ENCODE measurements around the gene ANTXR1. TPM values are rescaled to one million over a fixed set of nuclear protein-coding genes. Genes with fewer than 3 reads are reported as not detected.

Gene ANTXR1
- total and polyA plus RNA-seq, 2 experiments from 2014 or later, result 128 to 191 TPM

DNA sequence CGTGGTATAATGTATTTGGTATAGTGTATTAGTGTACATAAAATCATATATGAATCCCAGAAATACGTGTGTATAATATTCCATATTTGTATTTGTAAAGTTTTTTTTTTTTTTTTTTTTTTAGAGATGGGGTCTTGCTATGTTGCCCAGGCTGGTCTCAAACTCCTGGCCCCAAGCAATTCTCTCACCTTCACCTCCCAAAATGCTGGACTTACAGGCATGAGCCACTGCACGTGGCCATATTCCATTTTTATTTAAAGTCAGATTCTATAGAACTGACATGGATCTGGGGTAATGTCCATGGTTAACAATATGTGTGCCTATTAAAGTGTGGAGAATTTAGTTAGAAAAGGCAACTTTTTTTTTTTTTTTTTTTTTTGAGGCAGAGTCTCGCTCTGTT is 71.5 kb downstream of the ANTXR1 start:
- WGBS, 2 experiments (ENCODE audit: low coverage in 1 of 2, low lambda C conversion rate in 2 of 2, missing lambda C conversion rate in 2 of 2), result 94 to 96% methylated on average over 4 of the region's 4 CpGs
- no peak overlapping the region for H2AFZ ChIP-seq
- peaks cover 89% of the 10 kb centered on the region for H3F3A ChIP-seq (ENCODE audit: insufficient read depth)
- TF ChIP-seq EZH2 (IDR thresholded peaks at IDR 0.05; ENCODE audit: insufficient read depth, poor library complexity, severe bottlenecking), result no peak
- TF ChIP-seq EZH2phosphoT487 (IDR thresholded peaks at IDR 0.05; ENCODE audit: insufficient read depth, low read depth), result no peak
- no peaks in the 10 kb centered on the region for H3K9me2 ChIP-seq (ENCODE audit: insufficient read depth)
- no peaks in the 10 kb centered on the region for H4K20me1 ChIP-seq (ENCODE audit: insufficient read depth)
- H3K4me3 ChIP-seq, result no peak overlapping the region
- no peak overlapping the region for H3K4me2 ChIP-seq (ENCODE audit: unreplicated experiment)
- peaks cover 54% of the 10 kb centered on the region for H3K4me1 ChIP-seq (ENCODE audit: insufficient read depth)
- peaks cover 36% of the 10 kb centered on the region for H3K36me3 ChIP-seq (ENCODE audit: low read depth)
- no peaks in the 10 kb centered on the region for H3K79me2 ChIP-seq (ENCODE audit: insufficient read depth)
- no peaks in the 10 kb centered on the region for H3K9me3 ChIP-seq (ENCODE audit: low read depth)
- in situ Hi-C loops (cut with MboI), result no loop called here
- no peaks in the 10 kb centered on the region for H3K27me3 ChIP-seq (replicated peaks; ENCODE audit: insufficient read depth)
- DNase-seq, result no peak
- no peak overlapping the region for H3K9ac ChIP-seq
- H3K27ac ChIP-seq, result no peak overlapping the region

DNA sequence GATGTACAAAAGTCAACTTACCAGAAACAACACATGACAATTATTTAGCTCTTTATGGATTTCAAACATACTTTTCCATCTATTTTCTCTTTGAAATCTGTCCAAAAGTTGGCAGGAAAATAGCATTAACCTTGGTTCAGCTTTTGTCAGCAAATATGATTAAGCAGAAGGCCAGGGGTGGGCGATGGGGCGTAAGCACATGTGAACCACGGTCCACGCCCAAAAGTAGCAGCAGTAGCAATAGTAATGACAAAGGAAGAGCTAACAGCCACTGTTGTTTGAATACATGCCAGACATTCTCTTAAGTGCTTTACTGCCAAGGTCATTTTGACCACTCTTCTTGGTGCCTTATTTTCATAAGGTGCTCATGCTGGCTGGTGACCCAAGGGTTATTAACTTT is 73.5 kb downstream of the ANTXR1 start:
- Histone ChIP-seq H4K20me1 (ENCODE audit: insufficient read depth) (no peaks in the 10 kb centered on the region), H3K79me2 (ENCODE audit: insufficient read depth) (no peaks in the 10 kb centered on the region), H3K27ac (peak overlapping the region; percentile 4; the same call in 1 of the 2 replicates), H3K4me1 (ENCODE audit: insufficient read depth) (peaks cover 59% of the 10 kb centered on the region), H3F3A (ENCODE audit: insufficient read depth) (peaks cover 76% of the 10 kb centered on the region), H3K4me3 (no peak overlapping the region), H3K27me3 (replicated peaks; ENCODE audit: insufficient read depth) (no peaks in the 10 kb centered on the region), H3K9ac (no peak overlapping the region), H3K9me3 (ENCODE audit: low read depth) (no peaks in the 10 kb centered on the region), H3K9me2 (ENCODE audit: insufficient read depth) (no peaks in the 10 kb centered on the region), H3K4me2 (ENCODE audit: unreplicated experiment) (peak overlapping the region; percentile 11), H3K36me3 (ENCODE audit: low read depth) (peaks cover 21% of the 10 kb centered on the region), H2AFZ (no peak overlapping the region)
- in situ Hi-C loops (cut with MboI), result no loop called here
- WGBS, 2 experiments (ENCODE audit: low coverage in 1 of 2, low lambda C conversion rate in 2 of 2, missing lambda C conversion rate in 2 of 2), result 35 to 37% methylated on average over 4 of the region's 4 CpGs
- no peak for TF ChIP-seq EZH2phosphoT487 (IDR thresholded peaks at IDR 0.05; ENCODE audit: insufficient read depth, low read depth)
- no peak for TF ChIP-seq EZH2 (IDR thresholded peaks at IDR 0.05; ENCODE audit: insufficient read depth, poor library complexity, severe bottlenecking)
- peak; percentile 54 for DNase-seq

DNA sequence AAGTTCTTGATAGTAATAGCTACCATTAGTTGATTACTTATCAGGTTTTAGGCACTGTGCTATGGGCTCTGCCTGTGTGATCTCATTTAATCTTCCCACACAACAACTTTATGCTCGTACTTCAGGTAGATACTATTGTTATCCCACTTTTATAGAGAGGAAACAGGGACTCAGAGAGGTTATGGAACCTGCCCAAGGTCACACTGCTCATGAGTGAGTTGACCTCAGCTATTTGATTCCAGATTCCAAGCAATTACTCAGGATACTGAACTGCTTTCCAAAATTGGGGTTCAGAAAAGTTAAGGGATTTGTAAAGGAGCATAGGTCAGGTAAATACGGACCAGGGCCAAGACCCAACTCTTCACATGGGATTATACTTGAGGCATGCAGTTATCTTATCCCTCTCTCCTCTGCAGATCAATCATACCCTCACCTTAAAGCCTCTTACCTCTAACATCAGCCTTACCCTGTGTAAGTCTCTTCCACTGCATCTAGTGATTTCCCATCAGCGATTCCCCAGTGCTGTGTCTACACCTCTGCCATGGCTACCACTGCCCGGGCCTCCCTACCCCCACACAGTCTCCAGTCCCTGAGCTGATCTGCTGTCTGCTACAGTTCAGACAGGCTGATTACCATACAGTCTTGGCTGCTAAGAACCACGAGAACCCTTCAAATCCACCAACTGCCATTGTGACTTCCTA is 74.4 kb downstream of the ANTXR1 start:
- peaks cover 21% of the 10 kb centered on the region for H3K36me3 ChIP-seq (ENCODE audit: low read depth)
- H3K27ac ChIP-seq, result peak overlapping the region; percentile 74
- no peaks in the 10 kb centered on the region for H3K9me3 ChIP-seq (ENCODE audit: low read depth)
- in situ Hi-C loops (cut with MboI), result no loop called here
- peak overlapping the region; percentile 27; the same call in 1 of the 2 replicates for H3K9ac ChIP-seq
- H3K4me2 ChIP-seq (ENCODE audit: unreplicated experiment), result peak overlapping the region; percentile 17
- H4K20me1 ChIP-seq (ENCODE audit: insufficient read depth), result no peaks in the 10 kb centered on the region
- WGBS, 2 experiments (ENCODE audit: low coverage in 1 of 2, low lambda C conversion rate in 2 of 2, missing lambda C conversion rate in 2 of 2), result 62 to 63% methylated on average over 5 of the region's 5 CpGs
- H2AFZ ChIP-seq, result no peak overlapping the region
- DNase-seq, result peak; percentile 52
- no peak overlapping the region for H3K4me3 ChIP-seq
- no peaks in the 10 kb centered on the region for H3K27me3 ChIP-seq (replicated peaks; ENCODE audit: insufficient read depth)
- no peaks in the 10 kb centered on the region for H3K9me2 ChIP-seq (ENCODE audit: insufficient read depth)
- peaks cover 78% of the 10 kb centered on the region for H3F3A ChIP-seq (ENCODE audit: insufficient read depth)
- no peaks in the 10 kb centered on the region for H3K79me2 ChIP-seq (ENCODE audit: insufficient read depth)
- TF ChIP-seq EZH2phosphoT487 (IDR thresholded peaks at IDR 0.05; ENCODE audit: insufficient read depth, low read depth), result no peak
- no peak for TF ChIP-seq EZH2 (IDR thresholded peaks at IDR 0.05; ENCODE audit: insufficient read depth, poor library complexity, severe bottlenecking)
- H3K4me1 ChIP-seq (ENCODE audit: insufficient read depth), result peaks cover 60% of the 10 kb centered on the region

DNA sequence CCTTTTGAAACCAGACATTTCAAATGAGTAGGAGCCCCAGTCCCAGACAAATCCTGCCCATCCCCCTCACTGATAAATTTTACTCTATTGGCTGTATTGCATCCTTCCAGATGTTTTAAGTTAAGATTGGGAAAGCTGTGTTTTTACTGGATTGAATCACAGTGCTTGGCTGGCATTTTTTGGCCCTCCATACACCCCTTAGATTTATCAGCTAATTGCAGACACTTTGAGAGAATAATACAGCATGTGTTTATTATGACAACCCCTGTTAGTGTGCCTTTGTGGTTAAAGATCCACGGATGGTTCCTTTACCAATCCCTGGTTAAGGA is 74.9 kb downstream of the ANTXR1 start:
- Histone ChIP-seq H4K20me1 (ENCODE audit: insufficient read depth) (no peaks in the 10 kb centered on the region), H3K9me3 (ENCODE audit: low read depth) (no peaks in the 10 kb centered on the region), H3F3A (ENCODE audit: insufficient read depth) (peaks cover 78% of the 10 kb centered on the region), H3K4me2 (ENCODE audit: unreplicated experiment) (peak overlapping the region; percentile 17), H3K79me2 (ENCODE audit: insufficient read depth) (no peaks in the 10 kb centered on the region), H3K4me1 (ENCODE audit: insufficient read depth) (peaks cover 60% of the 10 kb centered on the region), H3K36me3 (ENCODE audit: low read depth) (peaks cover 18% of the 10 kb centered on the region), H3K27ac (peak overlapping the region; percentile 74), H2AFZ (no peak overlapping the region), H3K9me2 (ENCODE audit: insufficient read depth) (no peaks in the 10 kb centered on the region), H3K4me3 (no peak overlapping the region), H3K9ac (peak overlapping the region; percentile 31), H3K27me3 (replicated peaks; ENCODE audit: insufficient read depth) (no peaks in the 10 kb centered on the region)
- DNase-seq, result peak; percentile 78
- TF ChIP-seq EZH2 (IDR thresholded peaks at IDR 0.05; ENCODE audit: insufficient read depth, poor library complexity, severe bottlenecking) (no peak), EZH2phosphoT487 (IDR thresholded peaks at IDR 0.05; ENCODE audit: insufficient read depth, low read depth) (no peak)
- 0% methylated on average over 1 of the region's 1 CpG for WGBS, 2 experiments (ENCODE audit: low coverage in 1 of 2, low lambda C conversion rate in 2 of 2, missing lambda C conversion rate in 2 of 2)
- in situ Hi-C loops (cut with MboI), result no loop called here
